Measurements from ENCODE around the gene PTBP3. TPM values are rescaled to one million over a fixed set of nuclear protein-coding genes. Genes with fewer than 3 reads are reported as not detected.

Gene PTBP3
- total RNA-seq, 1 donor from 2014 or later = 32.1 TPM

Small RNA genes within 50 kb of the gene (small RNA-seq; reads per million reads assigned to genes)
- not detected for gene RF00019 (ENCODE audit: low replicate concordance)
- gene RN7SL430P (ENCODE audit: low replicate concordance) = not detected
- gene RN7SL57P (ENCODE audit: low replicate concordance) = not detected
- gene RNA5SP295 (ENCODE audit: low replicate concordance) = not detected

Other genes starting within 250 kb of the PTBP3 start
- gene SUSD1, start 158.3 kb downstream of the PTBP3 start, total RNA-seq = 16.0 TPM
- gene HSDL2, start 46.5 kb upstream of the PTBP3 start, total RNA-seq = 142 TPM
- 5.8 TPM for gene KIAA1958, start 153.2 kb upstream of the PTBP3 start, total RNA-seq

All from tongue (tissue), 2 donors.